H1 (cell line): ENCODE results near the gene TMEM51. TPM values are rescaled to one million over a fixed set of nuclear protein-coding genes. Genes with fewer than 3 reads are reported as not detected.

ENCODE experiments used
- GTF2F1 ChIP-seq: IDR thresholded peaks from 2 replicates; pipeline ENCODE4 v1.6.1; 2012; ENCODE audit warnings: low read depth, low read length, improper control_type of control experiment, borderline replicate concordance
- SIN3A ChIP-seq, 2 experiments: IDR thresholded peaks in 1 of 2; conservative IDR thresholded peaks in 1 of 2; 2 replicates each; pipeline ENCODE4 v1.6.1; 2011 to 2012; ENCODE audit warnings: low read length in 2 of 2, improper control_type of control experiment in 1 of 2, low read depth in 1 of 2, mild to moderate bottlenecking in 1 of 2
- TAF7 ChIP-seq: optimal IDR thresholded peaks from 2 replicates; pipeline ENCODE3; 2011; ENCODE audit warnings: low read depth, mild to moderate bottlenecking, inconsistent platforms, low read length, moderate library complexity, borderline replicate concordance
- polyA plus RNA-seq, 7 experiments: library from polyadenylated mRNA; depleted of rRNA in 3 of 7; stranded (reverse) in 5 of 7; unstranded in 2 of 7; fragments of >200 nt in 5 of 7; fragments of 200-250 nt in 2 of 7; gene quantifications; 1 replicate in 5 of 7; 2 replicates in 1 of 7; 4 replicates in 1 of 7; pipeline versions ENCODE4 v1.2.1 to v1.2.3, GENCODE V29; 2011 to 2013; ENCODE audit warnings: missing spikeins in 2 of 7, mixed read lengths in 2 of 7
- total RNA-seq: library from RNA; stranded (reverse); fragmentation: NEBNext Ultra II Directional; extraction: Animal tissue kit (Norgen Biotek cat#: 25700); gene quantifications from 2 replicates; pipeline ENCODE4 v1.2.1, GENCODE V29; 2021

Gene TMEM51
- total and polyA plus RNA-seq, 2 of the 8 experiments (the other 6 are each of a cell fraction or from before 2014, with no cell fraction given): 9.9 to 10.7 TPM

DNA sequence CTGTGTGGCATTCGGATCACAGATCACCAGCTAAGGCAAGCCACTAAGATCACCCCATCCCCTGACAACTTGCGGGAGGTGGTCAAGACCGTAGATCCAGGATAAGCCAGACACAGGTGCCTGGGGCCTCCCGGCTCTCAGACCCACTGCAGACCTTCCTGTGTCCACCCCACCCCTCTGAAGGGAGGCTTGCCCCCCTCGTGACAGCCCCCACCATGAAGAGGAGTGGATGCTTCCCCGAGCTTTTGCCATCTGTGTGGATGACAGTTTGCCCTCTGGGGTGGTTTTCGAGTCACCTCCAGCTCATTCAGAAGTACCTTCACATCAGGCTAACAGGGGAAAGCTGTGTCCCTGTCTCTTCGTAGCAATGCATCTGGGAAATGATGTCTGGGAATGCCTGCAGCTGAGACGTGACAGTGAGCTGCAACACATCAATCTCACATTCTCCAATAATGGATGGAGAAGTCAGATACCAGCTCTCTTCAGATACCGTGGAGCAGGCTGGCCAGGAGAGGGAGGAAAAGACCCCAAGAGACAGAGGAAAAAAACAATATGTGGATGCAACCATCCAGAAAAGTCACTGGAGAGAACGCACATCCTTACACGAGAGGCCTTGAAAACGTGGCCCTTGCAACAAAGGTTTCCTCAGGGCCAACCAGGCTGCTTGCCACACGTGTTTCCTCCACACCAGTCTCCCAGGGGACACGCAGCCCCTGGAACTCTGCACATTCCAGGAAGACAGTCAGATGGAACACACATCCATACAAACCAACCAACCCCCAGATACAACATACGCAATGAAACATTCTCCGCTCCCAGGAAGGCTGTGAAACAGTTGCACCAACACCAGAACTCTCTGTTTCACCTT, 73.1 kb downstream of the TMEM51 start (continued):
- TF ChIP-seq SIN3A (conservative IDR thresholded peaks at IDR 0.05 in 1 of 2, IDR thresholded peaks at IDR 0.05 in 1 of 2; ENCODE audit: low read depth in 1 of 2, low read length in 2 of 2) (no peak), GTF2F1 (no peak), TAF7 (no peak)
